GOT3 (cell line): ENCODE data around the gene ARL4D.
"Not testable (repeated sequence)": the region's sequence is repeated elsewhere in the genome, so short reads cannot be mapped to it uniquely, and the experiment has no call there.

Source experiments
- DNase-seq: peaks from one replicate; lab custom pipeline; 2025; ENCODE audit warnings: mixed read lengths; lab: John Stamatoyannopoulos, UW

ARL4D gene

GRCh38 chr17:43398724-43399595 lies at the start of gene ARL4D:
ARL4D (plus strand) TSS chr17:43398993; CDS start chr17:43399733, 740 bp downstream.
- no peak for DNase-seq

- no peak for DNase-seq
Measured at GRCh38 chr17:43349142-43349541, 49.7 kb upstream of the ARL4D start.

GRCh38 chr17:43350888-43351361 lies 47.9 kb upstream of the ARL4D start:
- no peak for DNase-seq

- no peak for DNase-seq
Measured at GRCh38 chr17:43351691-43352090, 47.1 kb upstream of the ARL4D start.

GRCh38 chr17:43352579-43353331 lies 46.0 kb upstream of the ARL4D start:
- no peak for DNase-seq

- DNase-seq: no peak
Measured at GRCh38 chr17:43353393-43353792, 45.4 kb upstream of the ARL4D start.

- no peak for DNase-seq
Measured at GRCh38 chr17:43354371-43354770, 44.4 kb upstream of the ARL4D start.

GRCh38 chr17:43356450-43356849 lies 42.3 kb upstream of the ARL4D start:
- DNase-seq: no peak

- DNase-seq: peak; percentile 9
Measured at GRCh38 chr17:43356999-43357398, 41.8 kb upstream of the ARL4D start.

- DNase-seq: no peak
Measured at GRCh38 chr17:43359469-43360110, 39.2 kb upstream of the ARL4D start.

- DNase-seq: peak; percentile 60
Measured at GRCh38 chr17:43360376-43360738, 38.4 kb upstream of the ARL4D start.

- peak; percentile 86 for DNase-seq
Measured at GRCh38 chr17:43360739-43361505, 37.9 kb upstream of the ARL4D start.

- DNase-seq: no peak
Measured at GRCh38 chr17:43363181-43363925, 35.4 kb upstream of the ARL4D start.

GRCh38 chr17:43363926-43364285 lies 34.9 kb upstream of the ARL4D start:
- DNase-seq: no peak

- DNase-seq: no peak
Measured at GRCh38 chr17:43365356-43365755, 33.4 kb upstream of the ARL4D start.

- DNase-seq: not testable (repeated sequence)
Measured at GRCh38 chr17:43365921-43366320, 32.9 kb upstream of the ARL4D start.

GRCh38 chr17:43366891-43367736 lies 31.7 kb upstream of the ARL4D start:
- DNase-seq: peak; percentile 66

GRCh38 chr17:43367737-43368242 lies 31.0 kb upstream of the ARL4D start:
- DNase-seq: peak; percentile 66

- DNase-seq: peak; percentile 42
Measured at GRCh38 chr17:43368740-43369506, 29.9 kb upstream of the ARL4D start.
